Activated CD8-positive, alpha-beta memory T cell treated with anti-CD3 and anti-CD28 coated beads, Interleukin-2, amount 50 U/mL, for 24 hours (primary cell): ENCODE measurements around the gene CEMIP.

Experiments used
- DNase-seq: peaks from one replicate; pipeline ENCODE4 v3.0.0-alpha.2; 2020; ENCODE audit errors: extremely low read depth

The CEMIP gene, protein sequence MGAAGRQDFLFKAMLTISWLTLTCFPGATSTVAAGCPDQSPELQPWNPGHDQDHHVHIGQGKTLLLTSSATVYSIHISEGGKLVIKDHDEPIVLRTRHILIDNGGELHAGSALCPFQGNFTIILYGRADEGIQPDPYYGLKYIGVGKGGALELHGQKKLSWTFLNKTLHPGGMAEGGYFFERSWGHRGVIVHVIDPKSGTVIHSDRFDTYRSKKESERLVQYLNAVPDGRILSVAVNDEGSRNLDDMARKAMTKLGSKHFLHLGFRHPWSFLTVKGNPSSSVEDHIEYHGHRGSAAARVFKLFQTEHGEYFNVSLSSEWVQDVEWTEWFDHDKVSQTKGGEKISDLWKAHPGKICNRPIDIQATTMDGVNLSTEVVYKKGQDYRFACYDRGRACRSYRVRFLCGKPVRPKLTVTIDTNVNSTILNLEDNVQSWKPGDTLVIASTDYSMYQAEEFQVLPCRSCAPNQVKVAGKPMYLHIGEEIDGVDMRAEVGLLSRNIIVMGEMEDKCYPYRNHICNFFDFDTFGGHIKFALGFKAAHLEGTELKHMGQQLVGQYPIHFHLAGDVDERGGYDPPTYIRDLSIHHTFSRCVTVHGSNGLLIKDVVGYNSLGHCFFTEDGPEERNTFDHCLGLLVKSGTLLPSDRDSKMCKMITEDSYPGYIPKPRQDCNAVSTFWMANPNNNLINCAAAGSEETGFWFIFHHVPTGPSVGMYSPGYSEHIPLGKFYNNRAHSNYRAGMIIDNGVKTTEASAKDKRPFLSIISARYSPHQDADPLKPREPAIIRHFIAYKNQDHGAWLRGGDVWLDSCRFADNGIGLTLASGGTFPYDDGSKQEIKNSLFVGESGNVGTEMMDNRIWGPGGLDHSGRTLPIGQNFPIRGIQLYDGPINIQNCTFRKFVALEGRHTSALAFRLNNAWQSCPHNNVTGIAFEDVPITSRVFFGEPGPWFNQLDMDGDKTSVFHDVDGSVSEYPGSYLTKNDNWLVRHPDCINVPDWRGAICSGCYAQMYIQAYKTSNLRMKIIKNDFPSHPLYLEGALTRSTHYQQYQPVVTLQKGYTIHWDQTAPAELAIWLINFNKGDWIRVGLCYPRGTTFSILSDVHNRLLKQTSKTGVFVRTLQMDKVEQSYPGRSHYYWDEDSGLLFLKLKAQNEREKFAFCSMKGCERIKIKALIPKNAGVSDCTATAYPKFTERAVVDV (N-terminal part only)

DNA sequence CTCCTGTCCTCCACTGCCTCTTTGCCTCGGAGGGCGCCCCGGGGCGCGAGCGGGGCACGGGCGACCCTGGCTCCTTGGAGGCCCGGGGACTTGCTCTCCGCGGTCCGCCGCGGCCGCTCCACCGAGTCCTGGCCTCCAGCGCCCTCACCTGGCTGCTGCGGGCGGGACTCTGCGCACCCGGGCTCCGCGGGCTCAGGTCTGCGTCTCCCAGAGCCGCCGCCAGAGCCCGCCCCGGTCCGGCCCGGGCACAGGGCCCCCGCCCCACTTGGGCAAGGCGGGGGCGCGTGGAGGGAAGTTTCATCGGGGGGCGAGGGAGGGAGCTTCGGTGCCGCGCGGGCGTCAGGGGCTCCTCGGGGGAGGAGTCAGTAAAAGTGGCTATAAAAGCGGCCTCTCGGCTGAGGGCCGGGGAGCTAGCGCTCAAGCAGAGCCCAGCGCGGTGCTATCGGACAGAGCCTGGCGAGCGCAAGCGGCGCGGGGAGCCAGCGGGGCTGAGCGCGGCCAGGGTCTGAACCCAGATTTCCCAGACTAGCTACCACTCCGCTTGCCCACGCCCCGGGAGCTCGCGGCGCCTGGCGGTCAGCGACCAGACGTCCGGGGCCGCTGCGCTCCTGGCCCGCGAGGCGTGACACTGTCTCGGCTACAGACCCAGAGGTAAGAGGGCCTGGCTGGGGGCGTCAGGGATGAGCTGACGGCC lies at the start of gene CEMIP:
Gene CEMIP (plus strand): TSS at position 407 of the 694 bp plus-strand sequence. CDS start 94,510 bp downstream, outside the sequence.
- no peak for DNase-seq

GRCh38 chr15:80730387-80730786 lies 48.8 kb upstream of the CEMIP start:
- no peak for DNase-seq

GRCh38 chr15:80730926-80731325 lies 48.2 kb upstream of the CEMIP start:
- DNase-seq: no peak

DNA sequence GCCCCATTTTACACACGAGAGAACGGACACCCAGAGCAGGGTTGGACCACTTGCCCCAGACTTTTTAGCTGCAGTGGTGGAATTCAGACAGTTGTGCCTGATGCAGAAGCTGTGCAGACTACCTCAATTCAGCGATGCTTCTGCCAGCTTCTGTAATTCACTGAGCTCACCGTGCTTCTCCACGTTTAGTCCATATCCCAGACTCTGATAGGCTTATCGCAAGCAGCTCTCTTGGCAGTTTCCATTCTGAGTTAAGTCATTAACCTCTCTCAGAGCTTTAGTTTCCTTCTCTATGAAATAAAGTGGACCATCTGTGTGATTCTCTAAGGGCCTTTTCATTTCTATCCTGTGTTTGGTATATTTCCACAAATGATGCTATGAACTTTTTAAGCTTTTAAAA lies 47.0 kb upstream of the CEMIP start:
- DNase-seq: no peak

DNA sequence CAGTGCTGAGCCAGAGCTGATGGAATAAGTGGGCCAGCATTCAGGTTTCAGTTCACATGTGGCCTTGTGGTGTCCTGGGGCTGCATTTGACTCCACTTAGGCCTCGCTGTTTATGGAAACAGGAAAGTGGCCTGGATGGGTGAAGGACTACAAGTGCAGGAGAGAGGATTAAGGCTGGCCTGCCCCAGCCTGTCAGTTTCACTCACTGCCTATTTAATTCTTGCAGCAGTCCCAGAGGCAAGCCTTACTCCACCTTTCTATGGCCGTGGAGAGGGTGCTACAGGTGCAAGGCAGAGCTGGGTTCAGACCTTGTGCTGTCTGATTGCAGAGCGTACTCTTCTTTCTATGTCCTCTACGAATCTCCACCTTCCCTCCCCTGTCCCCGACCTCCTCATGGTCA lies 46.4 kb upstream of the CEMIP start:
- no peak for DNase-seq

DNA sequence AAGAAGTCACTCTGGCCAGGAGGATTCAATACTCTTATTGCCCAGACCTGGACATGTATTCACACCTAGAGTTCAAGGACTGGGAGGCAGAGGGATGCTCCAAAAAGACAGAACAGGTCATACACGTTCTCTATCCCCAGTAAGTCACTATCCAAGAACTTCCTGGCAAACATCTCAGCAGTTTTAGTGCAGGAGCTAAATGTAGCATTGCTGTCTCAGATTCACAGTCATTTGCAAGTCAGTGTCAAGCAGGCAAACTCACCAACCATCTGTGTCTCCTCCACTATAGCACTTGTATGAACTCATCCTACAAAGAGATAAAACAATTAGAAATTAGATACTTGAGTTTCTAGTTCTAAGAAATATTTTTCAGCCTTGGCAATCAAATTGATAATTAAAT lies 45.7 kb upstream of the CEMIP start:
- DNase-seq: no peak

- DNase-seq: no peak
Observed at GRCh38 chr15:80735344-80735743, 43.8 kb upstream of the CEMIP start.

GRCh38 chr15:80736560-80736959 lies 42.6 kb upstream of the CEMIP start:
- no peak for DNase-seq

- no peak for DNase-seq
Observed at GRCh38 chr15:80739919-80740318, 39.3 kb upstream of the CEMIP start.

GRCh38 chr15:80742081-80742480 lies 37.1 kb upstream of the CEMIP start:
- DNase-seq: no peak

DNA sequence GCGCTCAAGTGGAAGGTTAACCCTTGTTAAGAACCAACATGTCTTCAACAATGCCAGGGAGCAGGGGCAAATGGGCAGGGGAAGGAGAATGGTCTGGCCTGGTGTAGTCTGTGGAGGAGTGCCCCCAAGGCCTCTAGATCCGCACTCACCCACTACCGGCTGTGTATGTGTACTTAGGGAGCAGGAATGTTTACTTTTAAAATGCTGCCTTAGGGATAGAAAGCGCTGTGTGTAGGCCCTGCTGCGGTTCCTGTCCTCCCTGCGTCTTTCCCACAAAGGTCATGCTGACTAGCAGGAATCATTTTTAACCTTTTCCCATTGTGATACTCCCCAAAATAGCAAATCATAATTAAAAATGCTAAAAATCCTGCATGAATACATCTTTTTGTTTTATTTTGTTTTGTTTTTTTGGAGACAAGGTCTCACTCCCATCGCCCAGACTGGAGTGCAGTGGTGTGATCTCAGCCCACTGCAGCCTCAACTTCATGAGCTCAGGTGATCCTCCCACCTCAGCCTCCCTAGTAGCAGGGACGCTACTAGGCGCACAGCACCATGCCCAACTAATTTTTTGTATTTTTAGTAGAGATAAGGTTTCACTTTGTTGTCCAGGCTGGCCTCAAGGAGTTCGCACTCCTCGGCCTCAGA lies 35.9 kb upstream of the CEMIP start:
- no peak for DNase-seq

DNA sequence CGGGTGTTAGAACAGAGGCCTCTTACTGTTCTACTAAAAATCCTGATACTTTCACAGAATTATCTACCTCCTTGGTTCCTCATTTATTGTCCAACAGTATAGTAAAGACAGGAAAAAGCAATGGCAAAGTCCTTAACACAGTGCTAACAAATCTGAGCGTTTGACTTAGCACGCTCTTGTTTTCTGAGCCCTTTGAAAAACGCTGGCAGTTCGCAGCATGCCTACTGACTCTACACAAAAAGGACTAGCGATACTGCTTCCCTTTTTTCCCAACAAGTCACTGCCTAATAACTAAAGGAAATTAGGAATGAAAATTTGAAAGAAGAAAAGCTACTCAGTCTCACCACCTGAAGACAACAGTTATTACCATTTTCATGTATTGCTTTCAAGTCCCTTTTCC lies 34.8 kb upstream of the CEMIP start:
- DNase-seq: no peak

DNA sequence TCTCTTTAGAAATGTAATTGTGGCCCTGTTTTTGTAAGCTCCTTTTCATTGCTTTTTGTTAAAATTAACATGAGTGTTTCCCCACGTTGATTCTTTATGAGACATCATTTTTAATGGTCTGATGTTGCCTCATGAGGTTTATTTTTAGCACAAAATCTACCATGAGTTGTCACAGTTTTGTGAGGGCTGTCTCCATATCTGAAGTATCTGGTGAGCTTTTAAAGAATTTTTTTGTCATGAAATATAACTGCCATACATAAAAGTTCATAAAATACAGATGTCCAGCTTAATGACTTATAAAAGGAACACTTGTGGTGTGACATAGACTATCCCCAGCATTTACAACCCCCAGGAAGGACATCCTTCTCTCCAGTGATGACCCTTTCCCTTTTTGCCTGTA lies 34.3 kb upstream of the CEMIP start:
- DNase-seq: no peak

GRCh38 chr15:80745888-80746287 lies 33.3 kb upstream of the CEMIP start:
- DNase-seq: no peak

DNA sequence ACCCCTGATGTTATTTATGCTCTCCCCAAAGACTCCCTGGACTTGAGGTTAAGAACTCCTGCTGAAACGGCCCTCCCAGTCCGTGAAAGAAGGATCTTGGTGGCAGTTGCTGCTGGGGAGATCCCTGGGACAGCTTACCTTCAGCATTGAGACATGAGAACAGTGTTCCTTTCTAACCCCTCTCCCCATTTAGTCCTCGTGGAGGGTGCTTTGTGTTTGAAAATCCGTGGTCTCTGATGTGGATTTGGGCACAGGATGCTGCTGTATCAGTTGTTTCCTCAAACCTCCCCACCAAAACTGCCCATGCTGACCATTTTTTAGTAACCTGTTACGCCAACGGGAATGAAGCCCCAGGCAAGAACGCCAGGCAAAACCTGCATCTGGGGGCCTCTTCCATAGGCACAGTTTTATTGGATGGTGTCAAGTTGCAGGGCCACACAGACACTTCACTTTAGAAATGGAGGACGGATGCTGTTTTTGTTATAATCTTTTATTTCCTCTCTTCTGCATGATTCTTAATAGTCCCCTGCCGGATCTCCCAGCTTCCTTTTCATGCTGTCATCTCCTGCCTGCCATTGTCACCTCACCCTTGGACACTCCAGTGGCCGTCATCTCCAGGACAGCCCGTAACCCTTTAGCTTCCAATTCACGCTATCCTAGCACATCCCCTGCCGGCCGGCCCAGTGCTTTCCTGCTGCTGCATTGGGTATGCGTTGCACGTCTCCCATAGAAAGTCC lies 31.7 kb upstream of the CEMIP start:
- DNase-seq: no peak

- no peak for DNase-seq
Observed at GRCh38 chr15:80749589-80749988, 29.6 kb upstream of the CEMIP start.

DNA sequence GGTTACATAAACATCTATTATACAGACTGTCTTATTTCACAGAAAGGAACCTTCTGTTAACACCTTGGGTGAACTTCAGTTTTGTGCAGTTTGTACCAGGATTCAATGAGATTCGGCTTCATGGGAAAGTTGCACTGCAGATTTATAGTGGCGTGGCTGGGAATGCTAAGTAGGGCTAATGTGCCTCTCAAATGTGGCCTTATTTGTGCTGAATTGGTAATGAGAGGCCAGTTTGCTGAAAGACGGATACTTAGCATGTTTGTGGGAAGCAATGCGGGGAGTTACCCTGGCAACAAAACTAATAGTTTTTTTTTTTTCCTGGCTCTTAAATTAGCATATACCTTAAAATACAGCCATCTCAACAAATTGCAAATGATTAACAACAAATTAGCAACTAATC lies 28.6 kb upstream of the CEMIP start:
- no peak for DNase-seq

- no peak for DNase-seq
Observed at GRCh38 chr15:80752204-80752603, 27.0 kb upstream of the CEMIP start.

DNA sequence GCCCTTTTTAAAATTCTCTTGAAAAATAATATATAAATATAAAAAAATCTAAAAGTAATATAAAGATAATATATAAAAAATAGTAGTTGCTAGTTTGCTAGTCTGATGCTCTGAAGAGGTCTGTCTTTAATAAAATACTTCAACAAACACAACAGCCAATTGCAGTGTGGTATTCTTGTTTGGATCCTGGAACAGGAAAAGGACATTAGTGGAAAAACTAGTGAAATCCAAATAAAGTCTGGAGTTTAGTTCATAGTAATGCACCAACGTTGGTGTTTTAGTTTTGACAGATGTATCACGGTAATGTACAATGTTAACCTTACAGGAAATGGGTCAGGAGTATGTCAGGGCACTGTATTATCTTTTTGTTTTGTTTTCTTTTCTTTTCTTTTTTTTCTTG lies 26.0 kb upstream of the CEMIP start:
- DNase-seq: no peak

- no peak for DNase-seq
Observed at GRCh38 chr15:80754014-80754413, 25.2 kb upstream of the CEMIP start.
